Suprapubic skin (tissue), 4 donors: ENCODE measurements around the gene ATXN10. TPM values are rescaled to one million over a fixed set of nuclear protein-coding genes. Genes with fewer than 3 reads are reported as not detected.

Experiments
- DNase-seq, 2 donors: peaks; one replicate each; pipeline ENCODE4 v3.0.0-alpha.2; 2019; ENCODE audit warnings: low spot score in 2 of 2
- H3K27ac ChIP-seq: fragments of 200-600 bp; sonication (generic); one replicate; pipeline ENCODE4 v1.5.1; 2019
- H3K27me3 ChIP-seq: fragments of 200-600 bp; sonication (generic); one replicate; pipeline ENCODE4 v1.5.1; 2019
- H3K36me3 ChIP-seq: fragments of 200-600 bp; sonication (generic); one replicate; pipeline ENCODE4 v1.5.1; 2019
- H3K4me1 ChIP-seq: fragments of 200-600 bp; sonication (generic); one replicate; pipeline ENCODE4 v1.5.1; 2019
- H3K4me3 ChIP-seq: fragments of 200-600 bp; sonication (generic); one replicate; pipeline ENCODE4 v1.5.1; 2019; ENCODE audit warnings: mild to moderate bottlenecking
- H3K9me3 ChIP-seq: fragments of 200-600 bp; sonication (generic); one replicate; pipeline ENCODE4 v1.5.1; 2019
- CTCF ChIP-seq, 2 donors: fragments of 200-600 bp in 1 of 2; fragments of 450-650 bp in 1 of 2; sonication (generic) in 1 of 2; IDR thresholded peaks; one replicate each; pipeline ENCODE4 v1.5.1; 2016 to 2019; ENCODE audit warnings: antibody characterized with exemption in 2 of 2, mild to moderate bottlenecking in 1 of 2, moderate library complexity in 1 of 2
- EP300 ChIP-seq: sonication (generic); formaldehyde crosslinking; IDR thresholded peaks from one replicate; pipeline ENCODE4 v1.6.1; 2017; ENCODE audit warnings: antibody characterized with exemption
- POLR2A ChIP-seq, 2 donors: fragments of 450-650 bp; IDR thresholded peaks; one replicate each; pipeline ENCODE4 v1.6.1; 2017; ENCODE audit warnings: antibody characterized with exemption in 2 of 2, mild to moderate bottlenecking in 2 of 2, moderate library complexity in 2 of 2
- POLR2AphosphoS5 ChIP-seq, 3 donors: sonication (generic); formaldehyde crosslinking; IDR thresholded peaks; one replicate each; pipeline ENCODE4 v1.6.1; 2017; ENCODE audit warnings: antibody characterized with exemption in 3 of 3
- WGBS: methylation state at CpG from one replicate; pipeline ENCODE4 v1.1.5; 2018; 5-methylcytosine and 5-hydroxymethylcytosine counted together
- total RNA-seq, 4 donors: library from RNA; depleted of rRNA; stranded (reverse); fragments of >200 nt; gene quantifications; one replicate each; pipeline ENCODE4 v1.1.0, GENCODE V29; 2016

The ATXN10 gene
- total RNA-seq, 4 donors from 2014 or later, result 63.2 to 79.0 (median 68.8) TPM

GRCh38 chr22:45640291-45640940 lies 31.2 kb upstream of the ATXN10 start:
- Histone ChIP-seq H3K4me1 (peaks cover 19% of the 10 kb centered on the region), H3K9me3 (no peaks in the 10 kb centered on the region), H3K36me3 (no peaks in the 10 kb centered on the region), H3K4me3 (no peak overlapping the region), H3K27me3 (peaks cover 23% of the 10 kb centered on the region), H3K27ac (no peak overlapping the region)
- WGBS, result 87% methylated on average over 5 of the region's 7 CpGs
- DNase-seq, result no peak
- TF ChIP-seq CTCF (IDR thresholded peaks at IDR 0.05), result no peak
- no peak for TF ChIP-seq POLR2A (IDR thresholded peaks at IDR 0.05)
- no peak for TF ChIP-seq POLR2AphosphoS5 (IDR thresholded peaks at IDR 0.05)
- no peak for TF ChIP-seq EP300

GRCh38 chr22:45640941-45641621 lies 30.6 kb upstream of the ATXN10 start:
- Histone ChIP-seq H3K36me3 (no peaks in the 10 kb centered on the region), H3K27me3 (peaks cover 24% of the 10 kb centered on the region), H3K4me1 (peaks cover 26% of the 10 kb centered on the region), H3K4me3 (no peak overlapping the region), H3K27ac (no peak overlapping the region), H3K9me3 (no peaks in the 10 kb centered on the region)
- TF ChIP-seq EP300 (no peak), POLR2A (IDR thresholded peaks at IDR 0.05) (no peak), POLR2AphosphoS5 (IDR thresholded peaks at IDR 0.05) (no peak), CTCF (IDR thresholded peaks at IDR 0.05) (no peak)
- 89% methylated on average over 7 of the region's 24 CpGs for WGBS
- DNase-seq, result no peak

GRCh38 chr22:45642986-45643385 lies 28.6 kb upstream of the ATXN10 start:
- H3K27me3 ChIP-seq, result peaks cover 24% of the 10 kb centered on the region
- H3K36me3 ChIP-seq, result no peaks in the 10 kb centered on the region
- H3K4me1 ChIP-seq, result peaks cover 26% of the 10 kb centered on the region
- WGBS, result 58% methylated on average over 2 of the region's 2 CpGs
- H3K9me3 ChIP-seq, result no peaks in the 10 kb centered on the region
- TF ChIP-seq CTCF (IDR thresholded peaks at IDR 0.05) (no peak), POLR2A (IDR thresholded peaks at IDR 0.05) (no peak), POLR2AphosphoS5 (IDR thresholded peaks at IDR 0.05) (no peak), EP300 (no peak)
- DNase-seq, result no peak
- no peak overlapping the region for H3K4me3 ChIP-seq
- no peak overlapping the region for H3K27ac ChIP-seq

GRCh38 chr22:45644714-45645113 lies 26.9 kb upstream of the ATXN10 start:
- H3K27me3 ChIP-seq, result peaks cover 24% of the 10 kb centered on the region

More at GRCh38 chr22:45644714-45645113, 26.9 kb upstream of the ATXN10 start:
- TF ChIP-seq POLR2AphosphoS5 (IDR thresholded peaks at IDR 0.05) (no peak), POLR2A (IDR thresholded peaks at IDR 0.05) (no peak), EP300 (no peak), CTCF (IDR thresholded peaks at IDR 0.05) (no peak)
- DNase-seq, result no peak
- H3K9me3 ChIP-seq, result no peaks in the 10 kb centered on the region
- H3K27ac ChIP-seq, result no peak overlapping the region
- peaks cover 16% of the 10 kb centered on the region for H3K4me1 ChIP-seq
- H3K4me3 ChIP-seq, result no peak overlapping the region
- H3K36me3 ChIP-seq, result no peaks in the 10 kb centered on the region
- 89% methylated on average over 12 of the region's 12 CpGs for WGBS
